Measurements from ENCODE around the gene TMPRSS6.

Gene TMPRSS6

DNA sequence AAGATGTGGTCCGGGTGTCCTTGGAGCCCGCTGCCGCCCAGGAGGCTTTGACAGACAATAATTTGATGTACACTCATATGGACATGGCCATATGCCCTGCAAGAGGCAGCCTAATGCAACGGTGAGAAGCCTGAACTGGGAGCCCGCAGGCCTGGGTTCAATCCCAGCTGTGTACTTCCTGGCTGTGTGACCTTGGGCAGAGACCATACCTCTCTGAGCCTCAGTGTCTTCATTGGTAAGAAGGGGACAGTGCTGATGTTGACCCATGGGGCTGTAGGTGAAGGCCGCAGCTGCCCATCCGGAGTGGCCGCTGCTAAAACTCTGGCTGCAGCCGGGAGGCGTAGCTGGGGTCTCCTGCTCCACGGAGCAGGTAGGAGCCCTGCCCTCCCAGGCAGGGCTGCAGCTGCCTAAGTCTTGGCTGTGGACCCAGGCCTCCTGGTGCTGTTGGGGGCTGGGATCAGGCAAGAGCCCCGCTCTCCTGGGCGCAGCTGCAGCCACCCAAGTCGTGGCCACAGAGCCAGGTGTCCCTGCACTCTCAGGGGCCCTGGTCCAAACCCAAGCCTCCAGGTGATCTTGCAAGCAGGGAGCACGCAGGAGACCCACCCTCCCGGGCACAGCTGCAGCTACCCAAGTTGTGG, 31.3 kb upstream of the TMPRSS6 start:
- DNase-seq (ENCODE audit: low read depth): no peak

DNA sequence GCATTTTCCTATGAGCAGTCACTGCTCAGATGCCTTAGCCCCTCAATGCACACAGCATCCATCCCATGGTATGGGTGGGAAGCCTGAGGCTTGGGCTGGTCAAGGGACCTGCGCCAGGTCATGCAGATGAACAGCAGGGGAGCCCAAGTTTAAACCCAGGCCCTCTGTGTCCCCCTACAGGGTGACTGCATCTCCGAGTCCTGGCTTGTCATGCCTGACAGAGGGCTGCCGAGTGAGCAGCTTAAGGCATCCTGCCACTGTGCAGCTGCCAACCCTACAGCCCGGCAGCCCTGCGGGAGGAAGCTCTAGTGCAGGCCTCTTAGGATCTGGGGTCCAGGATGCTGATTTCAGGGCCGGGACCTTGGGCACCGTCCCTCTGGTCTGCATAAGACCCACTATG, 30.2 kb upstream of the TMPRSS6 start:
- no peak for DNase-seq (ENCODE audit: low read depth)

DNA sequence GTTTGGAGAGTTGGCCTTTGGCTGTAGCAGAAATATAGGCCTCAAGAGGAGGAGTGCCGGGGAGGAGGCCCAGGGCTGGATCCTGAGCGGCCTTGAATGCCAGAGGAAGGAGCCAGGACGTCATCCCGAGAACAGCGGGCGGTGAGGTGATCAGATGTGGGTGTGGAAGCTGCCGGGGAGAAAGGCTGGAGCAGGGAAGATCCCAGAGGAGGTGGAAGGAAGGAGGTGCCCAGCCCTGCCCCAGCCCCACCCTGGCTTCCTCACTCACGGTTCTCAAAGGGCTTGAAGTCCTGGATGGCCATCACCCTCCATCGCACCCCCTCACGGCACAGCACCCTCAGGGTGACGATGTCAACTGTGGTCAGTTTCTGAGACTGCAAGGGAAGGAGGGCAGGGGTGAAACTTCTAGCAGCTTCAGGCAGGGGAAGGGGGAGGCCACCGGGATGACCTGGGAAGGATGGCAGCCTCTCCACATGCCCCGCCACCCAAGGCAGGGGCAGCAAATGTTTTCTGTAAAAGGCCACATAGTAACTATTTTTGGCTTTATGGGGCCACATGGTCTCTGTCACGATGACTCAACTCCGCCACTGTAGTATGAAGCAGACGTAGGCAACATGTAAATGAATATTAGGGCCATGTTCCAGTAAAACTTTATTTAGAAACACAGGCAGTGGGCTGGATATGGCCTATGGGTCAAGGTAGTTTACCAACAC, 29.5 kb upstream of the TMPRSS6 start:
- no peak for DNase-seq (ENCODE audit: low read depth)

DNA sequence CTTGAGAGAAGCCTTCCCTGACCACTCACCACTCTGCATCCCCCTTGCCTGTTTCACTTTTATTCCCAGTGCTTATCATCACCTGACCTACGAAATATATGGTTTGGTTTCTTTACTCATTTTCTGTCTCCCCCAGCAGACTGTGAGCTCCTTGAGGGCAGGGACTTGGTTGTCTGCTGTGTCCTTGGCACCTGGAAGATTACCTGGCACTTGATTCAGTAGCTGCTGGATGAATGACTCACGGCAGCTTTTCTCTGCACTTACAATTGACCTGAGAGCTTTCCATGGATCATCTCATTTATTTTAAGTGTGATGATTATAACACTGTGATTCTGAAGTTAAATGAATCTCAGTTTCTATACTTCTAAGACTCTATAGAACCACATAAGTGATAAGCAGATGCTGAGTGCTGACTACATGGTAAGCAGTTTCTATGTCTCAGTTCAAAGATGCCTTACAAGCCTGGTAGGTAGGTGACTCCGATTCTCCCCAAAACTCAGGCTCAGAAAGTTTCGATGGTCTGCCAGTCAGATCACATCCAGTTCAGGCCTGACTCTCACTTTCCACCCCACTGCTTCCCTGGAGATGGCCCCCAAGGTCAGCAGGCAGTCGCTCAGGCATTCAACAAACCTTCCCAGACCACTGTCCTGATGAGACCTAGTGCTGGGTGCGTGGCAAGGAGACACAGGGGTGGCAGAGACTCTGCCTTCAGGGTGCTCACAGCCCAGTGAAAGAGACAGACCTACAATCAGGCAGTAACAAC, 28.6 kb upstream of the TMPRSS6 start:
- no peak for DNase-seq (ENCODE audit: low read depth)

DNA sequence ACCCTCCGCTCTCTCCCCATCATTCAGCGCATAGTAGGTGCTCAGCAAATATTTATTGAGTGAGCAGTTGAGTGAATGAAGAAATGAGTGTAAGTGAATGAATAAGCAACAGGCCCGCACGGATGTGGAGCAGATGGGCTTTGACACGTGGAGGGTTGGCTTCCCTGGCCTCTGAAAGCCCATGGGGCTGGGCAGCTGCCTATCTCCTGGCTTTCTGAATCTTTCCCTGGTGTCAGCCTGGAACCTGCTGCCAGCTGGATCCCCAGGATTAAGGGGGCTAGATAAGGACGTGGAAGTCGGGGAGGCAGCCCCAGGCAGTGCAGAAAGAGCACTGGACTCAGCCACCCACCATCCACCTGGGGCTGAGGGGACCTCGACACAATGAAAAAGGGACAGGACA, 27.6 kb upstream of the TMPRSS6 start:
- DNase-seq (ENCODE audit: low read depth): no peak

DNA sequence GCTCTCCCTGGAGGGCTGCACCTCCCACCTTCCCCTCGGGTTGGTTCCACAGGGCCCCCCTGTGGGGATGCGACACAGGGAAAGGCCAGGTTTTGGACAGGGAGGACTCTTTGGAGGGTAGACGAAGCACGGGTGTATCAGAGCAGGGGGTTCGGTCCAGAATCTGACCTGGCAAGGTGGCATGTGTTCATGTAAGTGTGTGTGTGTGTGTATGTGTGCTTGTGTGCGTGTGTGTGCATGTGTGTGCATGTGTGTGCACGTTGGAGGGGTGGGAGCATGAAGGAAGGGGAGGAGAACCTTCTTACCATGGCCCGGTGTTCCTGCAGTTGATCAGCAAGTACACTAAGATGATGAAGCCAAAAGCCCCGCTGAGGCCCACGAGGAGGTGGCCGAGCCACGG, 25.5 kb upstream of the TMPRSS6 start:
- DNase-seq (ENCODE audit: low read depth): no peak

DNA sequence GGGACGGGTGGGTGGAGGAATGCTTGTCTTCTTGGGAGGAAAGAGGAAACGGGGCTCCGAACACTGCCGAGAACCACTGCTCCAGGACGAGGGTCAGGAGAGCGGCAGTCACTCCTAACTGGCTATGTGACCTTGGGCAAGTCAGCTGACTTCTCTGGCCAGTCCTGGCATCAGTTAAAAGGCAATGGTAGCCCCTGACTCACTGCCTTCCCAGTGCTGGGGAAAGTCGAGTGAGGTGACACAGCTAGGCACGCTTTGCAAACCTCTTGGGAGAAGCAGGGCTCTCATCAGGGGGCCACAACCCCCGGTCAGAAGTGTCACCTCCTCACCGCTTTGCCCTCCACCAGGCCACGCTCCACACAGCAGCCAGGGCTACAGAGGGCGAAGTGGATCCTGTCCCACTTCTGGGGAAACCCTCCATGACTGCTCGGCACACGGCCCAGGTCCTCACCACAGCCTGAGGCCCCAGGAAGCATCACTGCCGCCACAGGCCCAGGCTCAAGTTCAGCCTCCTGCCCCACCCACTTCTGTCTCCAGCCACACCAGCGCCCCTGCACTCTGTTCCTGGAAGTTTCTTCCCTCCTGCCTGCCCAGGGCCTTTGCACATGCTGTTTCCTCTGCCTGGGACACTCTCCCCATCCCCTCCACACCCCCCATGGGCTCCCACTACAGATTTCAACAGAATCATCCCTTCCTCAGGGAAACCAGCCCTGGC, 23.9 kb upstream of the TMPRSS6 start:
- DNase-seq (ENCODE audit: low read depth): no peak

DNA sequence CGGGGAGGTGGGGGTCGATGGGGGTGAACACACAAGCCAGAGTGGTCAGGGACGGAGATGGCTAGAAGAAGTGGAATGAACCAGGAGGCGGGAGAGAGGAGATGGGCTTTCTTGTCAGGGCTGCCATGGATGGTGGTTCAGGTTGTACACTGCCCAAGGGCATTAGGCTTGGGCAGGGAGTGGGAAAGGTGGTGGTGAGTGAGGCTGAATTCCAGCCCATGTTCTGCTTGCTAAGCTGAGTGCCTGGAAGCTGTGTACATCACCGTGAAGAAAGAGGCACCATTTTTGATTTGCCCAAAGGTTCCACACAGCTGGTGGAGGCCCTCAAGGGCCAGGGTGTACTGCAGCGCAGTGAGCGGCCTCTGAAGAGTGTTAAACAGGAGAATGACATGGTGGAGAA, 23.3 kb upstream of the TMPRSS6 start:
- DNase-seq (ENCODE audit: low read depth): no peak

DNA sequence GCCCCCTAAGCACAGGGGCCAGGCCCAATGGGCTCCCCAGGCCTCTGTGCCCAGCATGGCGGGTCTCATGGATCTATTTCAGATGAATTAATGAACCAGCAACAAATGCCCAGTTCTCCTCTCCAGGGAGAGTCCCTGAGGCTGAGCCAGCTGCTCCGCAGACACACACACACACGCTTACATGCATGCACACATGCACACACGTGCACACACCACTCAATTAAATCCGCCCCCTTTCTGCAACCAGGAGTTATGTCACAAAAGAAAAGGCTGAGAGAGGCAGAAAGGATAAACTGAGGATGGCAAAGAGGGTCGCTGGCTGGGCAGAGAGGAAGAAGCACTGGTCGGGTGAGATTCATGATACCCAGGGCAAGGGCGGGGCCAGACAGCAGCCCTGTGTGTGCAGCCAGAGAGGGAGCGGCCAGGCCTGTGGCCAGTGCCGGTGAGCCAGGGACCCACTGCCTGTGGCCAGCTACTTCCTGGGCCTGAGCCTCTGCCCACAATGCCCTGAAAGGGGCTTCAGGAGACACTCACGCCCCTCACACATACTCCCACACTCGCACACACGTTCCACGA, 20.4 kb upstream of the TMPRSS6 start:
- no peak for DNase-seq (ENCODE audit: low read depth)

DNA sequence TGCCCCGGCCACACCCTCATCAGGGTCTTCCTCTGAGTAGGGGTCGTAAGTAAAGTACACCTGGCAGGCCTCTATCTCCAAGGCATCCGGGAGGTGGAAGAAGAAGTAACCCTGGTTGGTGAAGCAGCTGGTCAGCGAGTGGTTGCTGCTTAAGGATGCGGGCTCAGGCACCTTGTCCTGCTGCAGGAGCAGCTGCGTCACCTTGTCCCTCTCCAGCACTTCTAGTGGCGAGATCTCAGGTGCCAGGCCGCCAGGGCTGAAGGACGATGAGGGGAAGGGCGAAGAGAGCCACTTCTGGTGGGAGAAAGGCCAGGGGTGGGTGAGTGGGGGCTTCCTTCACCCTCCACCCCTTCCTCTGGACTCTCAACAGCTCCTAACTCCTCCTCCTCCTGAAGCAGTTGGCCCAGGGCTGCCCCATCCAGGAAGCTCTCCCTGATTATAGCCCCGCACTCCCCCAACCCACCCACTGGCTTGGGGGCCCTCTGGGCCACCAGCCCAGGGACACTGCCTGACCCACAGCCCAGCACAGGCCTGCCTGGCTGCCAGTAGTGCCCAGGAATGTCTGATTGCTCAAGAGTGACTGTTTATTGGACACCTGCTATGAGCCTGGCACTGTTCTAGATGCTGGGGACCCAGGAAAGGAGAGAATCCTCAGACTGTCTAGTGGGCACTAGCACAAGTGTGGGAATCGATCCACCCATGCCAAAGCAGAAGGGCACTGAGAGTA, 19.2 kb upstream of the TMPRSS6 start:
- no peak for DNase-seq (ENCODE audit: low read depth)

DNA sequence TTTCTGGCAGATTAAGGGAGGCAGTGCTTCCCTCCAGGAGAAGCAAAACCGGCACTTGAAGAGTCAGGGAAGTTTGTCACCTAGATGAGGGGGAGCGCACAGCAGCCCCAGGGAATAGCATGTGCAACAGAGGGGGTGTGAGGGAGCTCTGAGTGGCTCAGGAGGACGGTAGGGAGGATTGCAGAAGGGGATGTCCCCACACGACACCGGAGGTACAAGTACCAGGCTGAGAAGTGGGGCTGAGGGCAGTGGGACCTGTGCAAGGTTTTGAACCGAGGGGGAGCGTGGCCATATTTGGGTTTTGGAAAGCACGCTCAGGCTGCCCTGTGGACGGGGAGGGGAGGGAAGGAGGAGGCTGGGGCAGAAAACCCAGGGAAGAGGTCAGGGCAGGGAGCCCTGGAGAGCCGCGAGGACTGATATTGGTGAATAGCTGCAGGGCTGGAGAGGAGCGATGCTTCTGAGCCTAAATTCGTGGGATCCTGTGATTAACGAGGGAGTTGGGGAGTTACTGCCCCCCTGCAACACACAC, 17.9 kb upstream of the TMPRSS6 start:
- no peak for DNase-seq (ENCODE audit: low read depth)

DNA sequence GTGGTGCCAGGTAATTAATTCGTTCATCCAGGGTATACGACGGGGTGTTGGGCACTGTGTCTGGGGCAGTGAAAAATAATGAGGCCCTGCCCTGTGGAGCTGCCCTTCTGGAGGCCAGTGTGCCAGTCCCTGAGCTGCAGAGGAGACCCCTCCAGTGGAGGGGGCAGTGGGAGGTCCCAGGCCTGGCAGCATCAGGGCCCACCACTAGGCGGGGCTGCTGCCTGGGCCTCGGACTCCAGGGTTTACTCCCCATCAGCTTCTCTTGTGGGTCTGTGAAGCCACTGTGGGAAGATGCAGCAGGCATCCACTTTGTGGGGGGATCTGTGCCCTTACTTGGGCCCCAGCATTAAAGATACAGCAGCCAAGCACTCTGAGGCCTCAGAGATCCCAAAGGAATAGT, 17.4 kb upstream of the TMPRSS6 start:
- DNase-seq (ENCODE audit: low read depth): no peak

DNA sequence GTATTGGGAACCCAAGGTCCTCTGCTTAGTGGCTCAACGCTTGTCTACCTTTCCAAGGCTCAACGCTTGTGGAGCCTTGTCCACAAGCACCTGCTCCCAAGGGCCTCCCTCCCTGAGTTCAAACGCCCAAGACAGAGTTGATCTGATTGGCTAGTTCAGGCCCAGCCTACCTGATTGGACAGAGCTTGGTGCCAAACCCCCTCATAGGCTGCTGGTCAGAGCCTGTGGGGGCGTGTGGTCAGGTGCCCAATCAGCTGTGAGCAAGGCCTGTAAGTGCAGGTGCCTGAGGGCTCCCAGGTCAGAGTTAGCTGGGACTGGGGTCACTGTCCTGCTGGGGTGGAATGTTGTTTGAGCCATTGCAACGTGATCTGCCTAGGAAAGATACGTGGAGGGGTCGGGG, 16.9 kb upstream of the TMPRSS6 start:
- no peak for DNase-seq (ENCODE audit: low read depth)

DNA sequence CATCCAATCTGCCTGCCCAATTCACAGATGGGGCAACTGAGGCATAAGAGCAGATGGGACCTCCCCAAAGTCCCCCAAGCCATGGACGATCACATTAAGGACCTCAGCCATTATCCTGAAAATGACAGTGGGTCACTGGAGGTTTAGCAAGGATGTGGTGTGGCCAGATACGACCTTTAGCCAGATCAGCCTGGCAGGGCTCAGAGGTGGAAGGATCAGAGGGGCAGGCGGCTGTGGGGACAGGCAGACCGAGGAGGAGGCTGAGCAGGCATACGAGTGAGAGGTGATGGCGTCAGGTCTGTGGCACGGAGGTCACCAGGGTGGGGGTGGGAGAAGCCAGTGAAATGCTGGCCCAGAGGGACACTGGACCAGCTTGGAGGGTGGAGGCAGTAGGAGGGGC, 14.1 kb upstream of the TMPRSS6 start:
- no peak for DNase-seq (ENCODE audit: low read depth)

DNA sequence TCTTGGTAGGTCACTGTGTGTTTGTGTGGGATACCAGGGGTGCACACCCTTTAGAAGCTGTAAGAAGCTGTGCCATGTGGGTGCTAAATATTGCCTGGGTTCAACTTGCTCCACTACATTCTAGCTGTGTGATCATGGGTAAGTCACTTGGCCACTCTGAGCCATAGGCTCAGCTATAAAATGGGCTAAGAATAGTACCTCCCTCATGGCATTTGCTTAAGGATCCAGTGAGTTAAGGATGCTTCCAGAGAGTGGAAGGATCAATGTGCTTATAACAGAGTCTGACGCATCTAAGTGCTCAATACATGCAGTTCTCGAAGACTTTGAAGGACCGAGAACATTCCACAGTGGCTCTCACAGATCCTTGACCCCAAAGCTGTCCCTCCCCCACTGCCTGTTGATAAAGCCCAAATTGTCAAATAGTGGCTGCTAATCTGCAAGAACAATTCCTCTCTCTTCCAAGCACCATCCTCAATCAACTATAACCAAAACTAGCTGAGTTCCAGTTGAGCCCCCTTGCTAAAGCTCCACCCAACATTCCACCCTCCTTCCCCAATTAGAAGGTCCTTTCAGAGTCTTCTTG, 13.2 kb upstream of the TMPRSS6 start:
- DNase-seq (ENCODE audit: low read depth): no peak

DNA sequence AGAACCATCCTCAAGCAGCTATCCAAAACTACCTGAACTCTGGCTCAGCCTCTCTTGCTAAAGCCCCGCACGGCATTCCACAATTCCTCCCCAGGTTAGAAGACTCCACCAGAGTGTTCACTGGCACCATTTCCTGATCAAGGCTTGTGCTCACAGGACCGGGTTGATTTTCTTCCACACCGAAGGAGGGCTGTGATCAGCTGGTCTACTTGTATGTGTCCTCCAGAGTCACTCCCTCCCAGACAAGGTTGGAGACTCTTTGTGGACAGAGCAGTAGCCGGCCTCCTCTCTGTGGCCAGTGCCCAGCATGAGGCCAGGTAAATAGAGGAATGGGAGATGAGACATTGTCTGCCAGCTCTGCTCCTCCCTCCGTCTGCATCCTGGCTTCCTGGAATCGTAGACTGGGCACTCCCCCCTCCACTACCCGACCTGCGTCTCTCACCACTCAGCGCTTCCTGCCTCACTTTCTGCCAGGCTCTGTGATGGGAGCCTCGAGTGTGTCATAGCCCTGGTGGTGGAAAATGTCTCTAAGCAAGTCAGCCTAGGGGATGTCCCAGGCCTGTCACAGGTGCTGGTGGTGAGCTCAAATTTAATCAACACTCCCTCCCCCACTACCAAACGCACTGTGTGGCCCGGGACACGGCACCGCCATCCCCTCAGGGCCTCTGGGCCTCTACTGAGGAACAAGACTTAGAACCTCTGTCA, 12.5 kb upstream of the TMPRSS6 start:
- DNase-seq (ENCODE audit: low read depth): peak; percentile 82

DNA sequence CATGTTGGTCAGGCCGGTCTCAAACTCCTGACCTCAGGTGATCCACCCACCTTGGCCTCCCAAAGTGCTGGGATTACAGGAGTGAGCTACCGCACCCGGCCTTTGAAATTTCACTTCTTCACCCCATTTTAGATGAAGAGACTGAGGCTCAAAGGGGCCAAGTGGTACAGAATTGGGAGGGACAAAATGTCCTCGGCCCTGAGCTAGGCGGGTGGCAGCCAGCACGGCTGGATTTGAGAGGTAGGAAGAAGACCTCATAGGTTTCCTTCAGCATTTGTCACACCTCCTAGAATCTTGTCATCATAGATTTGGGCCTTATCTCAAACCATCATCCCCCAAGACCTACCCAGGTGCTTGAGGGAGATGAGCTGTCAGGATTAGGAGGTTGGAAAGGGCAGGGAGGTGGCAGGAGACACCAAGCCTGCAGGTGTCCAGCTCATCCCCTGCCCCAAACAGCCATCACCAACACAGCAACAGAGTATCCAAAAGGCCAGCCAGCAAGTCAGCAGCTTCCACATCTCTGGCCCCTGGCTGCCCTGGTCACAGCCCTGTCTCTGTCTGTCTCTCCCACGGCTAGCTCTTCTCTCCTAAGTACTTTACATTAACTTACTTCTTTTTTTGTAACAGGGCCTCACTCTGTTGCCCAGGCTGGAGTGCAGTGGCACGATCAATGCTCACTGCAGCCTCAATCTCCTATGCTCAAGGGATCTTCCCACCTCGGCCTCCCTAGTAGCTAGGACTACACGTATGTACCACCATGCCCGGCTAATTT, 11.2 kb upstream of the TMPRSS6 start:
- DNase-seq (ENCODE audit: low read depth): no peak

DNA sequence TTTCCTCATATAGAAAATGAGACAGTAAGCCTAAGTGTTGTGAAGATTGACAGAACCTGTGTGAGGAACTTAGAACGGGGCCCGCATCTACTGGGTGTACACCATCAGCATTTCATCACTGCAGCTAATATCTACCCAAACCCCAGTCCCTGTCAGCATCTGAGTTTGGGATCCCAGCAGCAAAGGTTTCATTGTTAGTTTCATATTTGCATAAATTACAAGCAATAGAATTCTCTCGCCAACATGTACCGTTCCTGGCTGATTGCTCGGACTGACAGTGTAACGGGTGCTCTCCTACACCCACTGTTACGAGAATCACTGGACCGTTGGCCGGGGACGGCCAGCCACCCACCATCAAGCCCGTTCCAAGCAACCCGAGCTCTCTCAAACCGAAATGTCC, 10.4 kb upstream of the TMPRSS6 start:
- no peak for DNase-seq (ENCODE audit: low read depth)

DNA sequence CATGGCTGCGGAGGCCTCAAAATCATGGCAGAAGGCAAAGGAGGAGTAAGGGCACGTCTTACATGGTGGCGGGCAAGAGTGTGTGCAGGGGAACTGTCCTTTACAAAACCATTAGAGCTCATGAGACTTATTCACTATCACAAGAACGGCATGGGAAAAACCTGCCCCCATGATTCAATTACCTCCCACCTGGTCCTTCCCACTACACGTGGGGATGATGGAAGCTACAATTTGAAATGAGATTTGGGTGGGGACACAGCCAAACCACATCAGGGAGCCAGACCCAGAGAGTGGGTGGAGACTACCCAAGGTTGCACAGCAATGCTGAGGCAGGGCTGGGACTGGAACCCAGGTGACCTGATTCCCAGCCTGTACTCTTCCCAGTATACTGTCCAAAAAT, 8.6 kb upstream of the TMPRSS6 start:
- DNase-seq (ENCODE audit: low read depth): no peak

DNA sequence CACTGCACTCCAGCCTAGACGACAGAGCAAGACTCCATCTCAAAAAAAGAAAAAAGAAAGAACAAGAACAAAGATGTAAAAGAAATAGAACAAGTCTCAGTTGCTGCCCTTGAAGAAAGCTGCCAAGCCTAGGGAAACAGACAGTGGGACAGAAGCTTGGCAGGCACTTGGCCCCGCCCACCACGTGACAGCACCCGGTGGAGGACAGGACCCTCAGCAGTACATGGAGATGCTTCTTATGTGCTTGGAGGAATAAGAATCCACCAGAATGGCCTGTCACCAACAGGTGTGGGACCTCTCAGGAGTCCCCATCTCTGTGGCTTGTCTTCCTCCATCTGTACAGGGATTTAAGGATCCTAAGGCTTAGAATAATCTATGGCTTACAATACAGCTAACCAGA, 7.6 kb upstream of the TMPRSS6 start:
- DNase-seq (ENCODE audit: low read depth): no peak

Measured in activated T-cell treated with anti-CD3 and anti-CD28 coated beads for 1 hour (primary cell).